ENCODE data around the gene MAFF.

DNA sequence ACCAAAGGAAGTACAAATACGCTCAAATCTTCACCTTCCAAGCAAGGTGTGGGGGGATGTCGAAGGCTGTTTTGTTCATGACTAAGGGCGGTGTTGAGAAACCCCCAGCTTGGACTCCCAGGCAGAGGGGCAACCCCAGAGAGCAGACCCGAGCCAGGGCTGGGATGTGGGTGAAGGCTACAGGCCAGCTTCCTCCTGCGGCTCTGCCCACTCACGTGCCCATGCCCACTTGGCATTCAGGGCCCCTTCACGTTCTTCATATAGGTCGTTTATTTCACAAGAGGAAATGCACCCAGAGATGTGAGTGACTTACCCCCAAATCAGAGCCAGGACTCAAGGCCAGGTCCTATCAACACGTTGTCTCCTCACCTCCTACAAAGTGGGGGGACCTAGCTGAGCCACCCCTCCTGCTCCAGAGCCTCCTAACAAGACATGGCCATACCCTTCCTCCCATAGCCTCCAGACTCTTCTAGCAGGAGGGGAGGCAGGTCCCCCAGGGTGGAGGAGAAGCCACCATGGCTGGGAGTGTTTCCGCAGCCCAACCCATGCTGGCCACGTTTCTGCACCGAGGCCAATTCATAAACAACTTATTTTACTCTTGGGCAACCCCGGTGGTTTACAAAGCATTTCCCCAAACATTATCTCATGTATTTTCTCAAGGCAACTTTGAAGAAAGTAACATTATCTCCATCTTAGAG is 49.0 kb downstream of the MAFF start:
- TF ChIP-seq, protein P1, sequence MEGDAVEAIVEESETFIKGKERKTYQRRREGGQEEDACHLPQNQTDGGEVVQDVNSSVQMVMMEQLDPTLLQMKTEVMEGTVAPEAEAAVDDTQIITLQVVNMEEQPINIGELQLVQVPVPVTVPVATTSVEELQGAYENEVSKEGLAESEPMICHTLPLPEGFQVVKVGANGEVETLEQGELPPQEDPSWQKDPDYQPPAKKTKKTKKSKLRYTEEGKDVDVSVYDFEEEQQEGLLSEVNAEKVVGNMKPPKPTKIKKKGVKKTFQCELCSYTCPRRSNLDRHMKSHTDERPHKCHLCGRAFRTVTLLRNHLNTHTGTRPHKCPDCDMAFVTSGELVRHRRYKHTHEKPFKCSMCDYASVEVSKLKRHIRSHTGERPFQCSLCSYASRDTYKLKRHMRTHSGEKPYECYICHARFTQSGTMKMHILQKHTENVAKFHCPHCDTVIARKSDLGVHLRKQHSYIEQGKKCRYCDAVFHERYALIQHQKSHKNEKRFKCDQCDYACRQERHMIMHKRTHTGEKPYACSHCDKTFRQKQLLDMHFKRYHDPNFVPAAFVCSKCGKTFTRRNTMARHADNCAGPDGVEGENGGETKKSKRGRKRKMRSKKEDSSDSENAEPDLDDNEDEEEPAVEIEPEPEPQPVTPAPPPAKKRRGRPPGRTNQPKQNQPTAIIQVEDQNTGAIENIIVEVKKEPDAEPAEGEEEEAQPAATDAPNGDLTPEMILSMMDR (IDR thresholded peaks at IDR 0.05): no peak
- TF ChIP-seq POLR2A (IDR thresholded peaks at IDR 0.05): no peak

Data from uterus (tissue), 2 donors.